HCT116 (cell line): ENCODE measurements around the gene LCLAT1. TPM values are rescaled to one million over a fixed set of nuclear protein-coding genes. Genes with fewer than 3 reads are reported as not detected.

Experiments used
- ATAC-seq: fragments of 200-7000 bp; cut with Tn5 transposase; 2 replicates; pipeline ENCODE4 v1.9.1; 2020; ENCODE audit warnings: mild to moderate bottlenecking, moderate library complexity
- BruUV-seq: library from RNA; stranded (reverse); fragments of 400-500 nt; replicated peaks from 2 replicates; lab custom pipeline; 2021; lab: Mats Ljungman, UMichigan
- CTCF ChIA-PET: fragments of 300-600 bp; sonication (Branson Sonifier 250); formaldehyde crosslinking; loops from one replicate; lab custom pipeline; 2021; ENCODE audit warnings: antibody characterized with exemption; lab: Charles Lee
- POLR2A ChIA-PET: fragments of 300-600, 350-600 bp; sonication (Branson Sonifier 250); formaldehyde crosslinking; loops from one replicate; lab custom pipeline; 2021; ENCODE audit warnings: antibody characterized with exemption; lab: Charles Lee
- RAD21 ChIA-PET, 2 experiments: fragments of 300-600 bp; sonication (Branson Sonifier 250); formaldehyde crosslinking; loops; one replicate each; lab custom pipeline; 2023; ENCODE audit warnings: low total read pairs in 2 of 2; ENCODE audit not compliant: uncharacterized antibody in 2 of 2, unreplicated experiment in 2 of 2, low non-redundant PET in 1 of 2; lab: Charles Lee
- DNase-seq: peaks from one replicate; pipeline ENCODE4 v3.0.0-alpha.2; 2010; ENCODE audit warnings: low read depth, low spot score
- H2AFZ ChIP-seq: fragments of 200-600 bp; shearing (Covaris generic), sonication (generic); 2 replicates; pipeline ENCODE4 v1.6.1; 2017; ENCODE audit warnings: low read depth, mixed run types, mixed read lengths, antibody characterized with exemption, low read length; ENCODE audit not compliant: poor library complexity, severe bottlenecking
- H3K27ac ChIP-seq: 2 replicates; pipeline ENCODE4 v1.5.1; 2012; ENCODE audit warnings: low read depth, low read length
- H3K27me3 ChIP-seq: fragments of 200-600 bp; sonication (generic); 2 replicates; pipeline ENCODE4 v1.6.1; 2016; ENCODE audit warnings: mixed run types, low read length, mixed read lengths; ENCODE audit not compliant: insufficient read depth
- H3K36me3 ChIP-seq, 2 experiments: fragments of 200-500 bp in 1 of 2; fragments of 200-600 bp in 1 of 2; sonication (Bioruptor generic) in 1 of 2; sonication (generic) in 1 of 2; 2 replicates each; pipeline versions ENCODE4 v1.5.1 to v1.6.1; 2014 to 2016; ENCODE audit warnings: low read length in 2 of 2, inconsistent platforms in 1 of 2, mixed read lengths in 1 of 2, mixed run types in 1 of 2; ENCODE audit not compliant: insufficient read depth in 2 of 2, control insufficient read depth in 1 of 2
- H3K4me1 ChIP-seq, 2 experiments: fragments of 200-600 bp in 1 of 2; sonication (generic) in 1 of 2; 2 replicates each; pipeline versions ENCODE4 v1.5.1 to v1.6.1; 2012 to 2017; ENCODE audit warnings: low read length in 2 of 2, inconsistent platforms in 1 of 2, mild to moderate bottlenecking in 1 of 2, mixed read lengths in 1 of 2, mixed run types in 1 of 2, moderate library complexity in 1 of 2; ENCODE audit not compliant: insufficient read depth in 2 of 2, control insufficient read depth in 1 of 2
- H3K4me2 ChIP-seq: fragments of 200-600 bp; sonication (generic); 2 replicates; pipeline ENCODE4 v1.6.1; 2017; ENCODE audit warnings: mixed run types, low read length, mixed read lengths
- H3K4me3 ChIP-seq, 2 experiments: fragments of 200-600 bp in 1 of 2; sonication (generic) in 1 of 2; replicated peaks in 1 of 2; 2 replicates each; pipeline ENCODE4 v1.5.1; 2011 to 2016; ENCODE audit warnings: low read length in 2 of 2, control low read depth in 1 of 2, low read depth in 1 of 2, mild to moderate bottlenecking in 1 of 2, mixed read lengths in 1 of 2, mixed run types in 1 of 2
- H3K79me2 ChIP-seq: fragments of 200-600 bp; sonication (generic); 2 replicates; pipeline ENCODE4 v1.6.1; 2017; ENCODE audit warnings: mild to moderate bottlenecking, mixed run types, low read length, moderate library complexity, mixed read lengths; ENCODE audit not compliant: insufficient read depth
- H3K9ac ChIP-seq: fragments of 200-600 bp; sonication (generic); 2 replicates; pipeline ENCODE4 v1.6.1; 2016; ENCODE audit warnings: low read length, mixed read lengths
- H3K9me2 ChIP-seq: fragments of 200-600 bp; sonication (generic), shearing (Covaris generic); 2 replicates; pipeline ENCODE4 v1.6.1; 2017; ENCODE audit warnings: mixed run types, mild to moderate bottlenecking, moderate library complexity; ENCODE audit not compliant: insufficient read depth
- H3K9me3 ChIP-seq, 2 experiments: fragments of 200-500 bp in 1 of 2; fragments of 200-600 bp in 1 of 2; sonication (Bioruptor generic) in 1 of 2; sonication (generic) in 1 of 2; 2 replicates each; pipeline ENCODE4 v1.6.1; 2014 to 2017; ENCODE audit warnings: low read length in 2 of 2, mixed read lengths in 2 of 2, inconsistent platforms in 1 of 2, low read depth in 1 of 2, mild to moderate bottlenecking in 1 of 2, mixed run types in 1 of 2, moderate library complexity in 1 of 2; ENCODE audit not compliant: control insufficient read depth in 1 of 2, insufficient read depth in 1 of 2
- H4K20me1 ChIP-seq: fragments of 200-600 bp; sonication (generic), shearing (Covaris generic); 2 replicates; pipeline ENCODE4 v1.6.1; 2017; ENCODE audit warnings: mixed run types, mild to moderate bottlenecking, moderate library complexity; ENCODE audit not compliant: insufficient read depth
- ATF3 ChIP-seq: IDR thresholded peaks from 2 replicates; pipeline ENCODE4 v1.6.1; 2012
- CBX3 ChIP-seq: IDR thresholded peaks from 2 replicates; pipeline ENCODE4 v1.6.1; 2012; ENCODE audit warnings: low read depth
- CEBPB ChIP-seq: IDR thresholded peaks from 2 replicates; pipeline ENCODE4 v1.6.1; 2012; ENCODE audit warnings: low read depth
- CTCF ChIP-seq, 3 experiments: fragments of 200-600 bp in 1 of 3; sonication (generic) in 1 of 3; IDR thresholded peaks in 2 of 3; conservative IDR thresholded peaks in 1 of 3; 2 replicates each; pipeline ENCODE4 v1.5.1; 2012 to 2017; ENCODE audit warnings: low read depth in 2 of 3, low read length in 2 of 3, antibody characterized with exemption in 1 of 3, borderline replicate concordance in 1 of 3, control low read depth in 1 of 3, mild to moderate bottlenecking in 1 of 3, mixed read lengths in 1 of 3, mixed run types in 1 of 3, moderate library complexity in 1 of 3; ENCODE audit not compliant: insufficient read depth in 1 of 3
- EGR1 ChIP-seq: IDR thresholded peaks from 2 replicates; pipeline ENCODE4 v1.6.1; 2012; ENCODE audit warnings: low read depth
- ELF1 ChIP-seq: IDR thresholded peaks from 2 replicates; pipeline ENCODE4 v1.6.1; 2012; ENCODE audit warnings: low read depth, borderline replicate concordance
- EZH2phosphoT487 ChIP-seq: fragments of 200-600 bp; IDR thresholded peaks from 2 replicates; pipeline ENCODE4 v1.6.1; 2018; ENCODE audit warnings: antibody characterized with exemption, borderline replicate concordance
- FOSL1 ChIP-seq: IDR thresholded peaks from 2 replicates; pipeline ENCODE4 v1.6.1; 2012; ENCODE audit warnings: low read depth
- POLR2A ChIP-seq: IDR thresholded peaks from 2 replicates; pipeline ENCODE4 v1.7.0; 2011; ENCODE audit warnings: borderline replicate concordance; ENCODE audit not compliant: insufficient read depth, insufficient read length; ENCODE audit errors: extremely low read depth
- POLR2AphosphoS5 ChIP-seq: IDR thresholded peaks from 2 replicates; pipeline ENCODE4 v1.6.1; 2011; ENCODE audit warnings: mild to moderate bottlenecking, low read depth, low read length, moderate library complexity
- RAD21 ChIP-seq: IDR thresholded peaks from 2 replicates; pipeline ENCODE4 v1.6.1; 2012; ENCODE audit warnings: low read depth, mild to moderate bottlenecking
- REST ChIP-seq: IDR thresholded peaks from 2 replicates; pipeline ENCODE4 v1.6.1; 2012; ENCODE audit warnings: low read depth
- SIN3A ChIP-seq: IDR thresholded peaks from 2 replicates; pipeline ENCODE4 v1.6.1; 2012; ENCODE audit warnings: low read depth
- SP1 ChIP-seq: IDR thresholded peaks from 2 replicates; pipeline ENCODE4 v1.6.1; 2012; ENCODE audit warnings: low read depth
- SRF ChIP-seq: IDR thresholded peaks from 2 replicates; pipeline ENCODE4 v1.6.1; 2012; ENCODE audit warnings: low read depth
- TCF7L2 ChIP-seq: IDR thresholded peaks from 2 replicates; pipeline ENCODE4 v1.7.0; 2011; ENCODE audit warnings: borderline replicate concordance, inconsistent platforms; ENCODE audit not compliant: insufficient read depth, insufficient read length; ENCODE audit errors: extremely low read depth
- YY1 ChIP-seq: IDR thresholded peaks from 2 replicates; pipeline ENCODE4 v1.6.1; 2011; ENCODE audit warnings: low read length, low read depth, moderate library complexity, mild to moderate bottlenecking; ENCODE audit not compliant: insufficient replicate concordance; ENCODE audit errors: extremely low read depth
- ZBTB33 ChIP-seq: IDR thresholded peaks from 2 replicates; pipeline ENCODE4 v1.6.1; 2011; ENCODE audit warnings: mild to moderate bottlenecking, low read length, moderate library complexity; ENCODE audit not compliant: insufficient replicate concordance; ENCODE audit errors: extremely low read depth
- ZFX ChIP-seq: fragments of 450-650 bp; IDR thresholded peaks from 2 replicates; pipeline ENCODE4 v1.6.1; 2017
- ZNF274 ChIP-seq: fragments of 200-500 bp; sonication (Bioruptor generic); IDR thresholded peaks from 2 replicates; pipeline ENCODE4 v1.6.1; 2014; ENCODE audit warnings: mild to moderate bottlenecking, low read depth, low read length, inconsistent platforms
- intact Hi-C: fragments of 100-400 bp; cut with micrococcal nuclease; formaldehyde crosslinking; loops from 2 replicates; pipeline ENCODE4 v1.10.0; 2022
- total RNA-seq: library from RNA; stranded (reverse); gene quantifications from one replicate; pipeline ENCODE4 v1.2.1, GENCODE V29; 2021; ENCODE audit not compliant: unreplicated experiment

The LCLAT1 gene
- total RNA-seq, 1 experiment from 2014 or later = 36.2 TPM

GRCh38 chr2:30613001-30613400 lies 166.0 kb downstream of the LCLAT1 start:
- H2AFZ ChIP-seq = no peak overlapping the region
- H4K20me1 ChIP-seq = no peaks in the 10 kb centered on the region
- H3K9me2 ChIP-seq = no peaks in the 10 kb centered on the region
- intact Hi-C loops = no loop called here
- H3K4me2 ChIP-seq = no peak overlapping the region
- H3K36me3 ChIP-seq = no peaks in the 10 kb centered on the region
- CTCF ChIA-PET = no interaction called here
- no peak overlapping the region for H3K9ac ChIP-seq
- H3K9me3 ChIP-seq = no peaks in the 10 kb centered on the region
- no peak overlapping the region for H3K4me3 ChIP-seq
- no peaks in the 10 kb centered on the region for H3K4me1 ChIP-seq
- no peak overlapping the region for H3K27ac ChIP-seq
- no TSS peak for BruUV-seq
- RAD21 ChIA-PET = no interaction called here
- no peak for TF ChIP-seq SIN3A
- TF ChIP-seq ELF1 = no peak
- no peak for TF ChIP-seq YY1
- TF ChIP-seq CEBPB = no peak
- TF ChIP-seq SRF = no peak
- TF ChIP-seq FOSL1 = no peak
- no peak for TF ChIP-seq ATF3
- TF ChIP-seq ZFX = no peak
- no peak for TF ChIP-seq EZH2phosphoT487
- TF ChIP-seq REST = no peak
- TF ChIP-seq TCF7L2 = no peak
- TF ChIP-seq POLR2AphosphoS5 = no peak
- no peak for TF ChIP-seq RAD21
- TF ChIP-seq SP1 = no peak
- no peak for TF ChIP-seq ZBTB33
- no peak for TF ChIP-seq CBX3
- TF ChIP-seq POLR2A = no peak
- no peak for TF ChIP-seq EGR1
- TF ChIP-seq CTCF (IDR thresholded peaks at IDR 0.05 in 2 of 3, conservative IDR thresholded peaks at IDR 0.05 in 1 of 3; ENCODE audit: borderline replicate concordance in 1 of 3, insufficient read depth in 1 of 3, low read depth in 2 of 3, low read length in 2 of 3) = no peak
- TF ChIP-seq ZNF274 = no peak
- no peak for ATAC-seq
- DNase-seq = no peak
- H3K27me3 ChIP-seq = no peaks in the 10 kb centered on the region
- POLR2A ChIA-PET = no interaction called here
- no peaks in the 10 kb centered on the region for H3K79me2 ChIP-seq
